Activated CD4-positive, alpha-beta T cell treated with anti-CD3 and anti-CD28 coated beads for 24 hours (primary cell): ENCODE results near the gene CSHL1.

Experiments used
- DNase-seq, 2 donors: peaks; one replicate each; pipeline ENCODE4 v3.0.0-alpha.2; 2020; ENCODE audit warnings: low read depth in 2 of 2

Gene CSHL1

DNA sequence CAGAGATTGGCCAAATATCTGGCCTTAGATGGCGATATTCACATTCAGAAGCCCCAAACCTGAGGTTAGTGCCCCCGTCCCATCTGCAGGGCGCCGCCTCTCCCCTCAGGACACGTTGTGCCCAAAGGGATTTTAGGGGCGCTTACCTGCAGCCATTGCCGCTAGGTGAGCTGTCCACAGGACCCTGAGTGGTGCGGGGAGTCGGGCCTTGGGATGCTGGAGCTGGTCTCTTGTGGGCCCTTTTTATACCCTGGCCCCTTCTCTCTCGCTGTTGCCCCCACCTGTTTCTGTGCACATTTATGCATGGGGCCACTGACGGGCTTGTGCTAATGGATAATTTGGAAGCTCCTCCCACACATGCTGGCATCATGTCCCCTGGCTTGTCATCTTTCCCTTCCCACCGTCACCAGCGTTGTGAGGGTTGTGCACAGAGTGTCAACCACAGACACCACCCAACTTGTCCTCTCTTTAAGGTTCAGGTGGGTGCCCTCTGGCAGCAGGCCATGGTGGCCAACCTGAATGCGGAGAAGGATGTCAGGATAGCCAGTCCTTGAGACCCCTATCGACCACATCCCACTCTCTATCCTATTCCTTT is at the start of gene CSHL1:
Gene CSHL1 (minus strand): TSS at position 218 of the 595 bp plus-strand sequence. CDS start 62 bp downstream, at position 156.
- no peak for DNase-seq

DNA sequence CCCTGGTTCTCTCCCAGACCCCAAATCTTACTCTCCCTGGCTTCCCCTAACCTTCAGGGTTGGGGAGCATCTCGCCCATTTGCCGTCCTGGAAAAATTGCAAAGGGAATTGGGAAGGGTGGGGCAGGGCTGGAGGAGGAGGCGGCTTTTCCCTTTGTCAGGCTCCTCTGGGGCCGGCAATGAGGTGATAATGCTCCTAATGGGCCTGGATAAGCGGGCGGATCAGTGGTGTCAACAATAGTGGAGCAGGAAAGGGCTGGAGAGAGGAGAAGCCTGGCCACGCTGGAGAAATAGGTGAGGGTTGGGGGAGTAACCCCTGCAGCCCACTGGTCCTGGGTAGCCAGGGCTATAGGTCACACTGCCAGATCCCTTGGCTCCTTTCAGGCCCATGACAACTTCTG is 49.4 kb upstream of the CSHL1 start:
- DNase-seq = no peak

DNA sequence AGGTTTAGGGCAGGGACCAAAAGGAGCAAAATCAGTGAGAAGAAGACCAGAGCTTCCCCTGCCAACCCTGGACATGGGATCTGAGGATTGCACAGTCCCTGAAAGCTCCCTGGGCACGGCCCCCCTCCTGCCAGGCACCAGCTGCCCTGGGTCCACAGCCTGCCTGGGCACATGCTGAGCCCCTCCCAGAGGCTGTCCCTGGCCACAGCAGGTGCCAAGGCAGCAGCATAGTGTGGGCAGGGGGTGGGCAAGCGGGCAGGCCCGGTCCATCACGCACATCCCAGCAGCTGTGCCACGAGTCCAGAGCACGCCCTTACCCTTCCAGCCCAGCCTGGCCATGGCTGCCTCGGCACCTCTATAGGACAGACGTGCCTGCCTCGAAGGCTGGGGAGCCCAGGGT is 48.9 kb upstream of the CSHL1 start:
- no peak for DNase-seq

DNA sequence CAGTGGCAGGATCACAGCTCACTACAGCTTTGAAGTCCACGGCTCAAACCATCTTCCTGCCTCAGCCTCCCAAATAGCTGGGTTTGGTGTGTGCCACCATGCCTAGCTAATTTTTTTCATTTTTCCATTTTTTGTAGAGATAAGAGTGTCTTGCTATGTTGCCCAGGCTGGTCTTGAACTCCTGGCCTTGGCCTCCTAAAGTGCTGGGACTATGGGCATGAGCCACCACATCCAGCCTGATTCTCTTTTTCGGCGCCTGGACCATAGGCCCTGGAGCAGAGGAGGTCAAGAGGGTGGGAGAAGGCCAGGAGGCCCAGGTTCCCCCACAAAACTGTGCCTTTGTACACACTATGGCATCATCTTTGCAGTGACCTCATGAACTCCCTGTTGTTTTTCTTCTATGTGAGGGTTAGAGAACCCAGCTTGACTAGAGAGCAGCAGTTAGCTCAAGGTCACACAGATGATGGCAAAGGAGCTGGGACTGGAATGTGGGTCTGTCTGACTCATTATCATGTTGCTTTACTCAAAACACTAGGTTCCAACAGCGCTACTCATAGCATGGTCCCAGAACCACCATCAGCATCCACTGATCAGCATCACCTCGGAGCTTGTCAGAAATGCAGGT is 45.4 kb upstream of the CSHL1 start:
- DNase-seq = no peak

DNA sequence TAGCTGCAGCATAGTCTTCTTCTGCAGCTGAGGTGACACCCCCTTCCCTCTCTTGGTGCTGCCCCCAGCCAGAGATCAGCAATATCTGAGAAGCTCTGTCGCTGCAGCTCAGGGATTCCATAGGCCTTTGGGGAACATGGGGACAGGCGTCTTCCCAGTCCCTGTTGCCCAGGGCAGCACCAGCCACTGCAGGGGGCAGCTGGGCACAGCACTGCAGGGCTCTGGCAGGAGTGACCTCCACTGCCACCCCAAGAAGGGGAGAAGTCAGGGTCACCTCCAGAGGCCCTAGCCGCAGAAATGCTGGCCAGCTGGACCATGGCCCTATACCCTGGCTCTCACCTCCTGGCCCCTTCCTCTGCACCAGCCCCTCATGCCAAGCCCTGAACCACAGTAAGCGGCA is 44.7 kb upstream of the CSHL1 start:
- DNase-seq = no peak

DNA sequence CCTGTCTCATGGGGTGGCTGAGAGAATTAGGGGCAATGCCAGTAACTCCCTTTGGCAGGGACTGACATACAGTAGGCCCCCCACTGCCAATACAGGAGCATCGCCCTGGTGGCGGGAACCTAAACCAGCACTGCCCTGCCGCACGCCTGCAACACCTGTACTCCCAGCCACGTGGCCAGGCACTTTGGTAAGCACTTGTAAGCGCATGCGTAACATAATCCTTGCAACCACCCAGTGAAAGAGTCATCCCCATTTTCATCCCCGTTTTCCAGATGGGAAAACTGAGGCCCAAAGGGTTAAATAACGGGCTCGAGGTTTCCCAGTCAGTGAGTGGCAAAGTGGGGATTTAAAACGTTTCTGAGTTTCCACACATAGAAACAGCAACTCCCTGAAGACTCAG is 44.2 kb upstream of the CSHL1 start:
- no peak for DNase-seq

DNA sequence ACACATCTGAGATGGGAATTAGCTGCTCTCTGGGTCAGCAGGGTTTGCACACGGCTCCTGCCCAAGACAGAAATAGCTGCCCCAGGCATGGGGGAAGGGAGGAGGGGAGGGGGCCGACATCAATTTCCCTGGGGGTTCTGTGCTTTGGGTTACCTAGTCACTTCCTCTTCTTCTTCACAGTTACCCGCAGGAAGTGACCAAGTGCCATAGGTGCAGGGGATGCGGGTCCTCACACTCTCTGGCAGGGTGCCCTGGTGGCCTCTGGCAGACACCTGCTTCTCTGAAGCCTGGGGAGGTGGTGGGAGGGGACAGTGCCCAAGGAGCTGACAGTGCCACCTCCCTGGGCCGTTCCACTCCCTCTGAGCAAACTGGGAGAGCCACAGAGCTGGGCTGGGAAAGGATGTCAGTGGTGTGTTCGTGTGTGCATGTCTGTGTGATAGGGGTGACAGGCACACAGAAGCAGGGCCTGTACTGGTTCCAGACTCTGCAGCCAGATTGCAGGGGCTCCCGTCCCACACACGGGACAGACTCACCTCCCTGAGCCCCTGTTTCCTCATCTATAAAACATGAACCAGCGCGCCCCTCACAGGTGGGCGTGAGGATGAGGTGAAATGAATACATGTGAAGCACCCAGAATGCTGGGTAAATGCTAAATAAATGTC is 43.5 kb upstream of the CSHL1 start:
- no peak for DNase-seq

DNA sequence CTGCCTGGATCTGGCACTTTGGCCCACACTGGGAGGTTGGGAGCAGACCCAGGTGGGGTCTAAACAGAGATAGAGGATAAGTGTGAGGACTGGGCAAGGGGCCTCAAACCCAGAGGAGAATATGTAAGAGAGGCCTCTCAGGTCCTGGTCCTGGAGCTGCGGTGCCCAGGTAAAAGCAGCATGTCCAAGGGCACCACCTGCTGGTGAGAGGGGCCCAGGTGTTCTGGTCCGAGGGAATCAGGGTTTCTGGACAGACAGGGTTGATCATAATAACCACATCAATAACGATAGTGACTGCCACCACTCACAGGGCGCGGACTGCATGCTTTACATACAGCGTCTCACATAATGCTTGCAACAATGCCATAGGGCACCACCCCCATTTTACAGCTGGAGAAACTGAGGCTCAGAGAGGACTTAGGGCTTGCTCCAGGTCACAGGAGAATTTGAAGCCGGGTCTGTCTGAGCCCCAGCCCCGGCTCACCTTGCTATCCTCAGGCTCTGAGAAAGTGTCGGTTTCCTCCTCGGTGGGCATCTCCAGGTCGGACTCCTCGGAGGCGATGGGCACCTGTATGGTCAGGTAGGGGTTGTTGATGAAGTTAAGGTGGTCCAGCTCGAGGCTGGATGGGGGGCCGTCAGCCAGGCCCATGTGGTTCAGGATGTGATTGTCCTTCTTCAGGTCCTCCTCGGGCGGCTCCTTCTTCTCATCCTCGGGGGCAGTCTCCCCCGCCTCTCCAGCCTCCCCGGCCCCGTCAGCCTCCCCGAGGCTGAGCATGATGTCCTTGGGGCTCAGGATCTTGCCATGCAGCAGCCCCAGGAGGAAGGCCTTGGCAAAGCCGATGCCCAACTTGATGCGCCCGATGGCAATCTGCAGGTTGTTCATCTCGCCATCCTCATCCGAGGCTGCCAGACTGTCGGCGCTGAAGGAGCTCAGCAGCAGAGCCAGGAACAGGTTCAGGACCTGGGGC is 40.2 kb upstream of the CSHL1 start:
- peak in 1 of 2 donors; percentile 19 for DNase-seq

DNA sequence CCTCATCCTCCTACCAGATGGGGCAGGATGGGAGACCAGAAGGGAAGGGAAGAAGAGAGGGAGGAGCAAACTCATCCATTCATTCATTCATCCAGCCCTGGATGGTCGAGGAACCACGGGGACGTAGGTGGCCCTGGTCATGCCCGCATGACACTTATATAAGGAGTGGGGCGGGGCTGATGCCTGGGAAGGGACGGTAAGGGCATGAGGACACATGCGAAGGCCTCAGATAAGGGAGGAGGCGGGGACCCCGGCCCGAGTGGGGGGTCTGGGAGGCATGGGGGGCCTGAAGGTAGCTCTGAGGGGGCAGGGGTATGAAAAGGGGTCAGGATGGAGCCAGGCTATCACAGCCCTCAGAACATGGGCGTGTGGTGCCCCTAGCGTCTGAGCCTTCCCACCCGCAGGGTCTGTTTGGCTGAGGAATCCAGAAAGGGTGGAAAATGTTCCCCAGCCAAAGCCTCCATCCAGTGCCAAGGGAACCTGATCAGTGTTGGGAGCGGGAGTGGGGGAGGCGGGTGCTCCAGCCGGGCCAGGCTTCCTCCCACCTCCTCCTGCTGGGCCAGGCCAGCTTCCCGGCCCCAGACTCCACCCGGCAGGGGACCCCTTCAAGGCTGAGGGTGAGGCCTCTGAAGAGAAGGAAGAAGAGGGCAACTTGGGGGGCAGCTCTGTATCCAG is 38.7 kb upstream of the CSHL1 start:
- no peak for DNase-seq

DNA sequence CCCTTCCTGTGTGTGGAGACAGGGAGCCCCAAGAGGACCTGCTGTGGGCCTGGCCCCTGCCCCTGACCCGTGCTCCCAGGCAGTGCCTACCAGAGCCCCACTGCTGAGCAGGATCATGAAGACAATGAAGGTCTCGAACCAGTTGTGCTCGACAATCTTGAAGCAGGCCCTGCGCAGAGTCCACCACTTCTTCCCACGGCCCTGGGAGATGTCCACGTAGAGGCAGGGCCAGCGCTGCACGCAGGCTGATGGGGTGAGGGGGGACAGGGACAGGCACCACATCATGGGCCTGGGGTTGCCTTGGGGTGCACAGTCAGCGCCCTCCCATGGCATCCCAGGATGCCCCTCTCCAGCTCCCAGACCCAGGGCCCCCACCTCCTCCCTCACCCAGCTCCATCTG is 37.5 kb upstream of the CSHL1 start:
- DNase-seq = no peak

DNA sequence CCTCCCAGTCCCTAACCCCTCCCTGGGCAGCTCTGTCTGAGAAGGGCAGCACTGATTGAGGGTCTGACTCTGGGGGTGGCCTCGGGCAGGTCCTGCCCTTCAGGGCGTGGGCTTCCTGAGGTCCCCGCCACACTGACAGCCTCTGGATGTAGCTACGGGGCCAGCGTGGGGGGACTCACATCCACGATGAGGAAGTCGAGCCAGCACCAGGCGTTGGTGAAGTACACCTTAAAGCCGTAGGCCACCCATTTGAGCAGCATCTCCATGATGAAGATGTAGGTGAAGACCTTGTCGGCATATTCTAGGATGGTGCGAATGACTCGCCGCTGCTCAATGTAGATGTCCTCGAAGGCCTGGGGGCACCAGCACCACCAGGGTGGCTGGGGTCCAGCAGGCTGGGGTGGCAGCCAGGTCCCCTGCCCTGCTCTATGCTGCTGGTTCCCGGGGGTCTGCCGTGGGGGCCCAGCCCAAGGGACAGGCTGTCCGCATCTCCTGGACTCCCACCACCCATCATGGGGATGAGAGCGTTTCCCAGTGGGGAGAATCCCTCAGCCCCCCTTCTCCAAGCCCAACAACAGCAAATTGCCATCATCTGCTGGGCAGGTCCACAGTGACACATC is 36.8 kb upstream of the CSHL1 start:
- no peak for DNase-seq

DNA sequence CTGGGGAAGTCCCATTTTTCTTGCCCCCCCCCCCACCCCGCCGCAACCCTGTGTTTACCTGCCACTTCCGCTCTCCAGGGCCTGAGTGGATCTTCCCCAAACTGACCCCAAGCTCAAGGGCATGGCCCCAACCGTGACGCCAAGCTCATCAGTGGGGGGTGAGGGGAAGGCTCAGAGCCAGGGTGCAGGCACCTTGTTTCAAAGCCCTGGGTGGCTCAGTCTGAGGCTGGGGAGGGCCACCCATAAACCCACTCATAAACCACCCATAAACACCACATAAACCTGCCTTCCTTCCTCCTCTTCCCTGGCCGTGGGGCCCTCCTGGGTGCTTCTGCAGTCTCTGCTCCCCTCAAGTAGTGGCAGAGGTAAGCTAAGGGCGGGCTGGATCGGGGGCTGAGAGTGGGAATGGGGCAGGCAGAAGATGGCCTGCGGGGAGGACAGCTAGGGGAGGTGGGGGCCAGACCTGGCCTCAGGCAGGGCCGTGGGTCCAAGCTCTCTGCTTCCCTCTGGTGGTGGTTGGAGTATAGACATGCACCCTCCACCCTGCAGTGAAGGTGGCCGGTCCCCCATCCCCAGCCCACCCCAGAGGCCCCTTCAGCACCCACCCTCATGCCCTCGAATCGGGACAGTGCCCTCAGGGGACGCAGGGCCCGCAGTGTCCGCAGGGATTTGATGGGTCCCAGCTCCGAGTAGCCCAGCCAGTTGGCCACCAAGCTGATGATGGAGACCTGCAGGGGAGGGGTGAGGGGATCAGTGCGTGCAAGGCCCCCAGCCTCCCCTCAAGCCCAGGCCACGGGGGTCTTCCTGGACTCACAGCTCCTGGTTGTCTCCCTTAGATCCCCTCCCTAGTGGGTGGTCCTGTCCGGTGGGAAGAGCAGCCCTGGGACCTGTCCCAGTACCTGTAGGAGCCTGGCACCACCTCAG is 35.6 kb upstream of the CSHL1 start:
- peak; percentile 46 to 48 for DNase-seq

DNA sequence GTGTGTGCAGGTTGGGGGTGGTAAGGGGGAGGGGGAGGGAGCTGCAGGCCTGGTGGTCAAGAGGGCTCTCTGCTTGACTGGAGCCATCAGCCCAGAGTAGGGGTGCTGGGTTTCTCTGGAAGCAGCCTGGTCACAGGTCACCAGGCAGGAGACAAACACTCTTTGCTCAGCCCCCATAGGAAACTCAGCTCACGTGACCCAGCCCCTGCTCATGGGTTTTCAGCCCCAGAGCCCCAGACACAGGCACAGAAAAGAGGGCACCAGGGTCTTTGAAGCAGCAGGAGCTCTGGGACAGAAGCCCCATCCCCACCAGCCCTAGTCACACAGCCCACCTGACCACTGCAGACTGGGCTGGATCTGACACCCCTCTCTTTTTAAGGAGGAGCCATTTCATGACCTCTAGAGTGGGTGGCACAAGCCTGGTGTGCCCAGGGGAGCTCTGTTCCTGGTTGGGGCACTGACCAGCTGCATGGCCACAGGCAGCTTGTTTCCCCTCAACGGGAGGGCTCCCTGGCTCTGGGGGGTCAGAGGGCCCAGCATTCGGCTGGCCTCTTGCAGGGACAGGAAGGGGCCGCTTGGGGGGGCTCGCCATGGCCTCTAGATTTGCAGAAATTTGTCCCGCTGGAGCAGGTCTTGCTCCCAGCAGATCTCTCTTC is 34.9 kb upstream of the CSHL1 start:
- no peak for DNase-seq

DNA sequence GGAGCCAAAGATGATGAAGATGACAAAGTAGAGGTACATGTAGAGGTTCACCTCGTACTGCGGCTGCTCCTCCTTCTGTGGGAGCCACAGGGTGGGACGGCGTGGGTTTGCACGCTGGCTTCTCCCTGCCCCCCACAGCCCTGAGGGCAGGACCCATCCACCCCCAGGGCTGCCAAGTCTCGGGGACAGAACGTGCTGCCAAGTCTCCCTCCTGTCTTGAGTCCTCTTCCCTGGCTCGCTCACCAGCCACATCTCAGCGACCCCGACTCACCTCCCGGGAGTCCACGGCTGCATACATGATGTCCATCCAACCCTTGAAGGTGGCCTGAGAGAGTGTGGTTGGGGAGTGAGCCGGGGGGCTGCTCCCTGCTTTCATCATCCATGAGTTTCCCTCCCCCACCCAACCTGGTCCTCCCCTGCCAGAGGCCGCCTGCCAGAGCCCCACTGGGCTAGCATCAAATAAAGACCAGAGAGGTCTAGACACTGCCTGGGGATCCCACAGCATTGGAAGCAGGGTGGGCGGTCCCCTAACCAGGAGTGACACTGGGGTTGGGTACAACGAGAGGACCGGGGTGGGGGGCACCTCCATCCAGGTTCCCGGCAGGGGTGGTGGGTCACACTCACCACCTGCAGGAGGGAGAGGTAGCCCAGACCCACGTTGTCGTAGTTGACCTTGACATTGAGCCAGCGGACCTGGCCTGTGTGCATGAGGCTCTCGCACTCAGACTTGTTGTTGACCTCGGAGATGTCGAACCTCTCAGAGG is 33.9 kb upstream of the CSHL1 start:
- DNase-seq = no peak

DNA sequence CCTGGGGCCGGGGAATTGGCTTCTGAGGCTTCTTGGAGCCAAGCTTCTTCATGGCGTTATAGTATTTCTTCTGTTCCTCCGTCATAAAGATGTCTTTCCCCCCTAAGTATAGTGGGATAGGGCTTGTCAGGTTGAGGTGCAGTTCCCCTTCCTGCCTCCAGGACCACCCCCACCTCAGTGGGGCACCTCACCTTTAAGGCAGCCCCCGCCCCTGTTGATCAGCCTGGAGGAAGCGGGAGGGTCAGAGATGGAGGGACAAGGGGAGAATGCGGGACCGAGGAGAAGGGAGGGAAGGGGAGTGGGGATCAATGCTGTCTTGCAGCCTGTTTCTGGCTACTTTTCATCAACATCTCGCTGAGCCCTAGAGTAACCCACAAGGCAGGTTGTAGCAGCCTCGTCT is 32.7 kb upstream of the CSHL1 start:
- DNase-seq = no peak

DNA sequence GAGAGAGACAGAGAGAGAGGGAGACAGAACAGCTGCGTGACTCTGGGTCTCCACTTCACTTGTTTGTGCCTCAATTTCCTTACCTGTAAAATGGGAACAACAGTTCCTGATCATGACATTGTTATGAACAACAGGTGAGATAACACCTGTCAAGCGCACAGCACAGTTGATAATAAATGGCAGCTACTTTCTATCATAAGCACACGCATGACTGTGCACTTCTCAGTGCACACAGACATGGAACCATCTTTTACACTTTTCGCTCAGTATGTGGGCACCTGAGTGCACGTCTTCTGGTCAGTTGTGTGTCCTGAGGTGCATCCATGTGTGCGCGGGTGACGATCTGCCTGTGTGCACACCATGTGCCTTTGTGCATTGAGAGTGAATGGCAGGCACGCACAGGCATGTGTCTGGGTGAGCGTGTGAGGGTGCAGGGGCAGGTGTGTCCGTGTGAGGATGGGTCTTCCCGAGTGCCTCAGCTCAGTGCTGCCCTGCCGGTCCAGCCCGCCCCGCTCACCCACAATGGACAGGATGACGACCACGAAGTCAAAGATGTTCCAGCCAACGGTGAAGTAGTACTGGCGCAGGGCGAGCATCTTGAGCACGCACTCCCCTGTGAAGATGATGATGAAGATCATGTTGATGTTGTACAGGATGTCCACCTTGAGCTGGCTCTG is 31.4 kb upstream of the CSHL1 start:
- DNase-seq = no peak

DNA sequence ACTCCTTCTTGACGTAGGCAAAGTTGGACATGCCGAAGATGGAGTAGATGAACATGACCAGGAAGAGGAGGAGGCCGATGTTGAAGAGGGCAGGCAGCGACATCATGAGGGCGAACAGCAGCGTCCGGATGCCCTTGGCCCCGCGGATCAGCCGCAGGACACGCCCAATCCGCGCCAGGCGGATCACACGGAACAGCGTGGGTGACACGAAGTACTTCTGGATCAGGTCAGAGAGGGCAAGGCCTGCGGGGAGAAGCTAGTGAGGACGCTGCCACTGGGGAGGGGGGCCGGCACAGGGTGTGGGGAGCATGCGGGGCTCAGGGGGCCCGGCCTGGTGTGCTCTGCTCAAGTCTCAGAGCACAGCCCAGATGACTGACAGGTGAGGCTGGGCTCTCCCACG is 30.7 kb upstream of the CSHL1 start:
- no peak for DNase-seq

DNA sequence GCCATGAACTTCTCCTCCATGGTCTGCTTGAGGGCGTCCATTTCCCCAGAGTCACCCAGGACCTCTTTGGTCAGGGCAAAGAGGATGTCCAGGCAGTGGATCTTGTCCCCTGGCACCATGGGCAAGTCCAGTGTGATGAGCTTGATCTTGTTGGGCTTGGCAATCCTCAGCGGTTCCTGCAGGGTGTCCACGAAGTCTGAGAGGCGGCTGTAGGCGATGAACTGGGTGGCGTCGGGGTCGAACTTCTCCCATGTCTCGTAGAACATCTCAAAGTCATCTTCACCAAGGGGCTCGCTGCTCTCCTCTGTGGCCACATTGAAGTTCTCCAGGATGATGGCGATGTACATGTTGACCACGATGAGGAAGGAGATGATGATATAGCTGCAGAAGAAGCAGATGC is 30.1 kb upstream of the CSHL1 start:
- no peak for DNase-seq
